OCI-LY7 (cell line): ENCODE results near the gene MTAP.

Experiments
- EZH2phosphoT487 ChIP-seq: fragments of 200-600 bp; sonication (generic); IDR thresholded peaks from 2 replicates; pipeline ENCODE4 v1.6.1; 2018; ENCODE audit warnings: low read depth, borderline replicate concordance, mild to moderate bottlenecking, mixed run types, antibody characterized with exemption, low read length, moderate library complexity, mixed read lengths
- TF ChIP-seq, protein P1 (sequence below): fragments of 200-600 bp; sonication (generic); conservative IDR thresholded peaks from 2 replicates; pipeline ENCODE4 v1.5.1; 2014; ENCODE audit warnings: mild to moderate bottlenecking, antibody characterized with exemption, low read length, moderate library complexity, mixed read lengths

GRCh38 chr9:21836437-21837161, 34.2 kb downstream of the MTAP start:
- TF ChIP-seq, protein P1, sequence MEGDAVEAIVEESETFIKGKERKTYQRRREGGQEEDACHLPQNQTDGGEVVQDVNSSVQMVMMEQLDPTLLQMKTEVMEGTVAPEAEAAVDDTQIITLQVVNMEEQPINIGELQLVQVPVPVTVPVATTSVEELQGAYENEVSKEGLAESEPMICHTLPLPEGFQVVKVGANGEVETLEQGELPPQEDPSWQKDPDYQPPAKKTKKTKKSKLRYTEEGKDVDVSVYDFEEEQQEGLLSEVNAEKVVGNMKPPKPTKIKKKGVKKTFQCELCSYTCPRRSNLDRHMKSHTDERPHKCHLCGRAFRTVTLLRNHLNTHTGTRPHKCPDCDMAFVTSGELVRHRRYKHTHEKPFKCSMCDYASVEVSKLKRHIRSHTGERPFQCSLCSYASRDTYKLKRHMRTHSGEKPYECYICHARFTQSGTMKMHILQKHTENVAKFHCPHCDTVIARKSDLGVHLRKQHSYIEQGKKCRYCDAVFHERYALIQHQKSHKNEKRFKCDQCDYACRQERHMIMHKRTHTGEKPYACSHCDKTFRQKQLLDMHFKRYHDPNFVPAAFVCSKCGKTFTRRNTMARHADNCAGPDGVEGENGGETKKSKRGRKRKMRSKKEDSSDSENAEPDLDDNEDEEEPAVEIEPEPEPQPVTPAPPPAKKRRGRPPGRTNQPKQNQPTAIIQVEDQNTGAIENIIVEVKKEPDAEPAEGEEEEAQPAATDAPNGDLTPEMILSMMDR, result no peak
- TF ChIP-seq EZH2phosphoT487, result no peak
